Mesenchymal stem cell (in vitro differentiated cells and primary cell): Measurements from ENCODE around the gene NTHL1.
A peak's percentile ranks its signal among the peaks of the same experiment; 100 is the strongest.

ENCODE experiments used
- DNase-seq: peaks from one replicate; pipeline ENCODE4 v3.0.0-alpha.2; 2013
- H2AFZ ChIP-seq: one replicate; pipeline ENCODE4 v1.6.1; 2013; ENCODE audit warnings: low read depth, mild to moderate bottlenecking, control low read depth, inconsistent platforms, low read length, moderate library complexity
- H2AK5ac ChIP-seq: 2 replicates; pipeline ENCODE4 v1.6.1; 2013; ENCODE audit warnings: low read length, moderate library complexity, mild to moderate bottlenecking, inconsistent platforms; ENCODE audit not compliant: severe bottlenecking
- H2BK120ac ChIP-seq: one replicate; pipeline ENCODE4 v1.6.1; 2013; ENCODE audit warnings: low read depth, mild to moderate bottlenecking, inconsistent platforms, low read length, moderate library complexity
- H2BK12ac ChIP-seq, 2 experiments: one replicate each; pipeline ENCODE4 v1.6.1; 2013; ENCODE audit warnings: inconsistent platforms in 2 of 2, low read length in 2 of 2, mild to moderate bottlenecking in 2 of 2, moderate library complexity in 2 of 2, control low read depth in 1 of 2
- H2BK15ac ChIP-seq: one replicate; pipeline ENCODE4 v1.6.1; 2013; ENCODE audit warnings: mild to moderate bottlenecking, low read depth, inconsistent platforms; ENCODE audit not compliant: poor library complexity, severe bottlenecking
- H2BK5ac ChIP-seq: 2 replicates; pipeline ENCODE4 v1.6.1; 2013; ENCODE audit warnings: low read depth, mild to moderate bottlenecking, low read length, control low read depth, inconsistent platforms; ENCODE audit not compliant: poor library complexity, severe bottlenecking
- H3K14ac ChIP-seq, 2 experiments: one replicate each; pipeline ENCODE4 v1.6.1; 2013; ENCODE audit warnings: inconsistent platforms in 2 of 2, low read length in 2 of 2, control low read depth in 1 of 2, mild to moderate bottlenecking in 1 of 2, moderate library complexity in 1 of 2
- H3K18ac ChIP-seq, 2 experiments: one replicate each; pipeline ENCODE4 v1.6.1; 2013; ENCODE audit warnings: inconsistent platforms in 2 of 2, low read length in 2 of 2, control low read depth in 1 of 2, low read depth in 1 of 2, mild to moderate bottlenecking in 1 of 2
- H3K23ac ChIP-seq, 2 experiments: one replicate each; pipeline ENCODE4 v1.6.1; 2013; ENCODE audit warnings: inconsistent platforms in 2 of 2, low read length in 2 of 2, mild to moderate bottlenecking in 2 of 2, moderate library complexity in 2 of 2, control low read depth in 1 of 2
- H3K27ac ChIP-seq: 2 replicates; pipeline ENCODE4 v1.5.1; 2013; ENCODE audit warnings: mild to moderate bottlenecking, moderate library complexity, low read length, control low read depth, inconsistent platforms; ENCODE audit not compliant: poor library complexity, severe bottlenecking
- H3K27me3 ChIP-seq, 2 experiments: 2 replicates each; pipeline versions ENCODE4 v1.6.1 to v1.7.0; 2013; ENCODE audit warnings: low read length in 2 of 2, mild to moderate bottlenecking in 2 of 2, moderate library complexity in 2 of 2, control low read depth in 1 of 2, inconsistent platforms in 1 of 2; ENCODE audit not compliant: control insufficient read depth in 1 of 2, insufficient read depth in 1 of 2
- H3K36me3 ChIP-seq, 2 experiments: 2 replicates each; pipeline versions ENCODE4 v1.6.1 to v1.7.0; 2013; ENCODE audit warnings: low read length in 2 of 2, control low read depth in 1 of 2, inconsistent platforms in 1 of 2, low read depth in 1 of 2, mild to moderate bottlenecking in 1 of 2; ENCODE audit not compliant: insufficient read depth in 2 of 2, control insufficient read depth in 1 of 2
- H3K4ac ChIP-seq, 2 experiments: one replicate each; pipeline ENCODE4 v1.6.1; 2013; ENCODE audit warnings: inconsistent platforms in 2 of 2, low read length in 2 of 2, mild to moderate bottlenecking in 2 of 2, moderate library complexity in 2 of 2, control low read depth in 1 of 2, low read depth in 1 of 2
- H3K4me1 ChIP-seq: 2 replicates; pipeline ENCODE4 v1.6.1; 2013; ENCODE audit warnings: low read depth, low read length, control low read depth; ENCODE audit not compliant: control insufficient read depth, insufficient read depth
- H3K4me2 ChIP-seq: 2 replicates; pipeline ENCODE4 v1.6.1; 2013; ENCODE audit warnings: low read length, mild to moderate bottlenecking, inconsistent platforms; ENCODE audit not compliant: poor library complexity, severe bottlenecking
- H3K4me3 ChIP-seq, 2 experiments: 2 replicates each; pipeline versions ENCODE4 v1.5.1 to v1.7.0; 2013; ENCODE audit warnings: low read length in 2 of 2, mild to moderate bottlenecking in 2 of 2, control low read depth in 1 of 2, low read depth in 1 of 2; ENCODE audit not compliant: insufficient read depth in 1 of 2
- H3K79me1 ChIP-seq: replicated peaks from 2 replicates; pipeline ENCODE4 v1.6.1; 2013; ENCODE audit warnings: mild to moderate bottlenecking, control low read depth, low read length, inconsistent platforms; ENCODE audit not compliant: poor library complexity, severe bottlenecking
- H3K9ac ChIP-seq: 2 replicates; pipeline ENCODE4 v1.7.0; 2013; ENCODE audit warnings: mild to moderate bottlenecking, low read length, moderate library complexity
- H3K9me3 ChIP-seq: 2 replicates; pipeline ENCODE4 v1.7.0; 2013; ENCODE audit warnings: mild to moderate bottlenecking, low read length; ENCODE audit not compliant: control insufficient read depth
- H4K8ac ChIP-seq: one replicate; pipeline ENCODE4 v1.6.1; 2013; ENCODE audit warnings: inconsistent platforms, mild to moderate bottlenecking, low read length, moderate library complexity
- H4K91ac ChIP-seq: one replicate; pipeline ENCODE4 v1.6.1; 2013; ENCODE audit warnings: mild to moderate bottlenecking, low read length, inconsistent platforms
- WGBS: methylation state at CpG from one replicate; pipeline ENCODE4 v1.1.7; 2013; ENCODE audit warnings: mixed read lengths; 5-methylcytosine and 5-hydroxymethylcytosine counted together

NTHL1 gene

GRCh38 chr16:2001456-2002355 is 45.9 kb downstream of the NTHL1 start:
- no peaks in the 10 kb centered on the region for H3K9me3 ChIP-seq
- H3K27me3 ChIP-seq, result no peaks in the 10 kb centered on the region
- H3K18ac ChIP-seq, result no peak overlapping the region
- no peak overlapping the region for H3K4me2 ChIP-seq
- H2BK12ac ChIP-seq, result no peak overlapping the region
- H2AFZ ChIP-seq, result no peak overlapping the region
- no peak overlapping the region for H3K4me3 ChIP-seq
- WGBS, result 97% methylated on average over 53 of the region's 53 CpGs
- H4K8ac ChIP-seq, result no peak overlapping the region
- no peak overlapping the region for H2BK120ac ChIP-seq
- peaks cover 60 to 91% of the 10 kb centered on the region in 2 experiments for H3K36me3 ChIP-seq
- no peak for DNase-seq
- H3K4ac ChIP-seq, result no peak overlapping the region
- H3K79me1 ChIP-seq, result peaks cover 33% of the 10 kb centered on the region
- no peak overlapping the region for H2BK5ac ChIP-seq
- no peak overlapping the region for H2BK15ac ChIP-seq
- peaks cover 33% of the 10 kb centered on the region for H3K4me1 ChIP-seq
- H2AK5ac ChIP-seq, result no peak overlapping the region
- peak overlapping the region; percentile 43 for H4K91ac ChIP-seq
- no peak overlapping the region for H3K9ac ChIP-seq
- H3K27ac ChIP-seq, result no peak overlapping the region
- H3K14ac ChIP-seq, result no peak overlapping the region
- H3K23ac ChIP-seq, result no peak overlapping the region

DNA sequence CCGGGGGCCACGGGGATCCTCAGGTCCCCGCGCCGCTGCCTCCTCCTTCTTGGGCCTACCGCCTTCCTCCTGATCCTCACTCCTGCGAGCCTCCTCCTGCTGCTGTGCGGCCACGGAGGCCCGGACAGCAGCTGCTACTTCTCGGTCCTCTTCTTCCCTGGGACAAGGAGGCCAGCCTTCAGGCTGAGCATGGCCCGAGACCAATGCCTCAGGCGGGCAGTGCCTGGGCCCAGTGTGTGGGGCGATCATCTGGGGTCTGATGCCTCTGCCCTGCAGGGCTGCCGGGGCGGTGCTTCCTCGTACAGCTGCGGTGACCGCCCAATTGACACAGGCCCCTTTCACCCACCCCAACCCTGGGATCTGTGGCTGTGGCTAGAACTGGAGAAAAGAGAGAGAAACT is 46.6 kb downstream of the NTHL1 start:
- Histone ChIP-seq H3K4ac (no peak overlapping the region), H2BK5ac (no peak overlapping the region), H3K23ac (no peak overlapping the region), H3K18ac (no peak overlapping the region), H3K27me3 (no peaks in the 10 kb centered on the region), H2BK120ac (no peak overlapping the region), H4K91ac (no peak overlapping the region), H3K79me1 (peaks cover 33% of the 10 kb centered on the region), H3K9me3 (no peaks in the 10 kb centered on the region), H3K9ac (no peak overlapping the region), H2BK12ac (no peak overlapping the region), H3K4me3 (no peak overlapping the region), H2AFZ (no peak overlapping the region), H4K8ac (no peak overlapping the region), H3K4me2 (no peak overlapping the region), H2BK15ac (no peak overlapping the region), H3K27ac (no peak overlapping the region), H2AK5ac (no peak overlapping the region), H3K36me3 (peaks cover 67 to 93% of the 10 kb centered on the region in 2 experiments), H3K4me1 (peaks cover 29% of the 10 kb centered on the region), H3K14ac (no peak overlapping the region)
- DNase-seq, result no peak
- 100% methylated on average over 12 of the region's 19 CpGs for WGBS

GRCh38 chr16:1999866-2000514 is 47.6 kb downstream of the NTHL1 start:
- Histone ChIP-seq H3K27ac (no peak overlapping the region), H2BK15ac (peak overlapping the region; percentile 32), H2BK12ac (no peak overlapping the region), H2BK120ac (no peak overlapping the region), H3K18ac (no peak overlapping the region), H3K27me3 (no peaks in the 10 kb centered on the region), H3K4me3 (no peak overlapping the region), H3K9me3 (no peaks in the 10 kb centered on the region), H2AFZ (no peak overlapping the region), H3K4me1 (peaks cover 19% of the 10 kb centered on the region), H3K14ac (no peak overlapping the region), H3K4me2 (no peak overlapping the region), H4K91ac (no peak overlapping the region), H3K4ac (no peak overlapping the region), H3K79me1 (peaks cover 33% of the 10 kb centered on the region), H4K8ac (no peak overlapping the region), H3K36me3 (peaks cover 75 to 82% of the 10 kb centered on the region in 2 experiments), H3K23ac (no peak overlapping the region), H2BK5ac (no peak overlapping the region), H2AK5ac (no peak overlapping the region), H3K9ac (no peak overlapping the region)
- DNase-seq, result no peak
- WGBS, result 96% methylated on average over 22 of the region's 28 CpGs
